GM23338 (cell line): ENCODE measurements around the gene TEKT5. TPM values are rescaled to one million over a fixed set of nuclear protein-coding genes. Genes with fewer than 3 reads are reported as not detected.
A peak's percentile ranks its signal among the peaks of the same experiment; 100 is the strongest.

Experiments used
- ATAC-seq: fragments of 200-7000 bp; cut with Tn5 transposase; 3 replicates; pipeline ENCODE4 v1.9.1; 2020
- DNase-seq: peaks from one replicate; pipeline ENCODE4 v3.0.0-alpha.2; 2015; ENCODE audit warnings: low spot score
- H2AFZ ChIP-seq: fragments of 200-600 bp; sonication (generic); 2 replicates; pipeline ENCODE4 v1.8.0; 2016; ENCODE audit warnings: antibody characterized with exemption, mild to moderate bottlenecking, moderate library complexity
- H3F3A ChIP-seq: fragments of 200-600 bp; sonication (generic); replicated peaks from 2 replicates; pipeline ENCODE4 v1.8.0; 2017; ENCODE audit warnings: antibody characterized with exemption, mixed run types, low read depth
- H3K27ac ChIP-seq: fragments of 200-600 bp; sonication (generic); 2 replicates; pipeline ENCODE4 v1.6.1; 2016; ENCODE audit warnings: low read depth
- H3K27me3 ChIP-seq: fragments of 200-600 bp; sonication (generic); 2 replicates; pipeline ENCODE4 v1.8.0; 2016; ENCODE audit warnings: mild to moderate bottlenecking, mixed run types, moderate library complexity; ENCODE audit not compliant: insufficient read depth
- H3K36me3 ChIP-seq: fragments of 200-600 bp; sonication (generic); 2 replicates; pipeline ENCODE4 v1.8.0; 2016; ENCODE audit warnings: mild to moderate bottlenecking; ENCODE audit not compliant: insufficient read depth
- H3K4me1 ChIP-seq: fragments of 200-600 bp; sonication (generic); 2 replicates; pipeline ENCODE4 v1.8.0; 2016; ENCODE audit warnings: mild to moderate bottlenecking, moderate library complexity; ENCODE audit not compliant: insufficient read depth
- H3K4me2 ChIP-seq: fragments of 200-600 bp; sonication (generic); 2 replicates; pipeline ENCODE4 v1.7.1; 2017; ENCODE audit warnings: mixed run types
- H3K4me3 ChIP-seq: fragments of 200-600 bp; sonication (generic); 2 replicates; pipeline ENCODE4 v1.6.1; 2016; ENCODE audit warnings: mixed run types
- H3K79me2 ChIP-seq: fragments of 200-600 bp; sonication (generic); replicated peaks from 2 replicates; pipeline ENCODE4 v1.8.0; 2017; ENCODE audit warnings: mild to moderate bottlenecking; ENCODE audit not compliant: insufficient read depth
- H3K9me2 ChIP-seq: fragments of 200-600 bp; sonication (generic); 2 replicates; pipeline ENCODE4 v1.8.0; 2017; ENCODE audit not compliant: insufficient read depth
- H4K20me1 ChIP-seq: fragments of 200-600 bp; sonication (generic); replicated peaks from 2 replicates; pipeline ENCODE4 v1.8.0; 2017; ENCODE audit warnings: mild to moderate bottlenecking; ENCODE audit not compliant: insufficient read depth
- H3K27ac Mint-ChIP-seq: 2 replicates; pipeline ENCODE4 v1.8.0; 2020; ENCODE audit warnings: inconsistent platforms, mild to moderate bottlenecking, moderate library complexity, mixed read lengths
- H3K27me3 Mint-ChIP-seq: 3 replicates; pipeline ENCODE4 v1.8.0; 2022; ENCODE audit warnings: low read depth, mild to moderate bottlenecking, moderate library complexity, mixed read lengths, inconsistent platforms; ENCODE audit not compliant: insufficient read depth, poor library complexity
- H3K36me3 Mint-ChIP-seq: 3 replicates; pipeline ENCODE4 v1.8.0; 2021; ENCODE audit warnings: low read depth, mild to moderate bottlenecking, inconsistent platforms, moderate library complexity, mixed read lengths
- H3K4me1 Mint-ChIP-seq: 3 replicates; pipeline ENCODE4 v1.8.0; 2020; ENCODE audit warnings: mild to moderate bottlenecking, inconsistent platforms, mixed read lengths
- H3K4me3 Mint-ChIP-seq: 3 replicates; pipeline ENCODE4 v1.8.0; 2021; ENCODE audit warnings: moderate library complexity, mild to moderate bottlenecking, inconsistent platforms, mixed read lengths
- H3K9me3 Mint-ChIP-seq: 3 replicates; pipeline ENCODE4 v1.8.0; 2020; ENCODE audit warnings: moderate library complexity, mild to moderate bottlenecking, inconsistent platforms, mixed read lengths
- CREB1 ChIP-seq: fragments of 250-450 bp; sonication (Bioruptor Pico); IDR thresholded peaks from 2 replicates; pipeline ENCODE4 v1.5.0; 2020; ENCODE audit warnings: low read depth, mild to moderate bottlenecking, moderate library complexity
- EZH2 ChIP-seq: fragments of 200-600 bp; sonication (generic); IDR thresholded peaks from one replicate; pipeline ENCODE4 v1.8.0; 2017; ENCODE audit warnings: antibody characterized with exemption, mild to moderate bottlenecking, low read depth; ENCODE audit not compliant: unreplicated experiment
- EZH2phosphoT487 ChIP-seq: fragments of 200-600 bp; sonication (generic); IDR thresholded peaks from one replicate; pipeline ENCODE4 v1.8.1; 2018; ENCODE audit warnings: antibody characterized with exemption; ENCODE audit not compliant: unreplicated experiment
- JUNB ChIP-seq: IDR thresholded peaks from one replicate; pipeline ENCODE4 v1.6.1; 2016; ENCODE audit warnings: antibody characterized with exemption; ENCODE audit not compliant: unreplicated experiment
- NANOG ChIP-seq: IDR thresholded peaks from 2 replicates; pipeline ENCODE4 v1.6.1; 2016; ENCODE audit warnings: antibody characterized with exemption, borderline replicate concordance
- POLR2AphosphoS5 ChIP-seq: IDR thresholded peaks from 2 replicates; pipeline ENCODE4 v1.6.1; 2016; ENCODE audit warnings: antibody characterized with exemption, low read depth
- ZNF114 ChIP-seq: fragments of 250-450 bp; sonication (Bioruptor Pico); IDR thresholded peaks from 2 replicates; pipeline ENCODE4 v1.5.0; 2020; ENCODE audit warnings: mild to moderate bottlenecking, moderate library complexity
- polyA plus RNA-seq: library from polyadenylated mRNA; unstranded; fragments of >200 nt; fragmentation: Nextera tagmentation; extraction: Ambion mirVana; gene quantifications from 2 replicates; pipeline ENCODE4 v1.2.1, GENCODE V29; 2016
- total RNA-seq: library from RNA; depleted of rRNA; stranded (reverse); fragments of >200 nt; shearing (Covaris generic); gene quantifications from 2 replicates; pipeline ENCODE4 v1.2.3, GENCODE V29; 2014
- TF ChIP-seq, protein P1 (sequence below): fragments of 250-450 bp; sonication (Bioruptor Pico); IDR thresholded peaks from 2 replicates; pipeline ENCODE4 v1.5.0; 2020; ENCODE audit warnings: mild to moderate bottlenecking, moderate library complexity
- TF ChIP-seq, protein P2 (sequence below): IDR thresholded peaks from 2 replicates; pipeline ENCODE4 v1.6.1; 2016; ENCODE audit warnings: antibody characterized with exemption
- TF ChIP-seq, protein P3 (sequence below), 2 experiments: fragments of 200-600 bp in 1 of 2; sonication (generic) in 1 of 2; conservative IDR thresholded peaks; 2 replicates each; pipeline versions ENCODE4 v1.5.1 to v1.6.1; 2016 to 2017; ENCODE audit warnings: antibody characterized with exemption in 2 of 2, low read depth in 2 of 2, mild to moderate bottlenecking in 2 of 2, moderate library complexity in 1 of 2

The TEKT5 gene
- total and polyA plus RNA-seq, 2 experiments from 2014 or later = 0.52 TPM; not detected in 1

DNA sequence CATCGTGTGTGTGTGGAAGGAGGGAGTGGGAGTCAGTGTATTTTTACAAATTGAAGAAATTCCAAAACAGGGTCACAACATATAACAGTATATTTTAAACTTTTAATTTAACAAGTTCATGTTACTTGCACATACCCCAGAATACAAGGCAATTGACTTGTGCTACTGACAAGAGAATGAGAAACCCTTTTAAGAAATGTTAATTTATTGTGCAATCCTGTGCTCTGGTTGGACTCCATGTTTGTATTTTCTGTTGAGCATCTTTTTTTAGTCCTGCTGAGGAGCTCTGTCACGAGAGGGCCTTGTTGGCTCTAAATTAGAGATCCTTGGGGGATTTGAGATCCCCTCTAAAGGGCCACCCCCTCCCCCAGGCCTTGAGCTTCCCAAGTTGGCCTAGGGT lies 113.2 kb downstream of the TEKT5 start:
- Mint-ChIP-seq H3K9me3 (no peaks in the 10 kb centered on the region; the same call in 2 of the 3 replicates), H3K27ac (no peak overlapping the region; the same call in 1 of the 2 replicates), H3K36me3 (no peaks in the 10 kb centered on the region; the same call in 2 of the 3 replicates), H3K4me1 (peaks cover 57% of the 10 kb centered on the region), H3K27me3 (peaks cover 16% of the 10 kb centered on the region), H3K4me3 (peak overlapping the region; percentile 78)
- H3K36me3 ChIP-seq = no peaks in the 10 kb centered on the region
- H3K4me3 ChIP-seq = peak overlapping the region; percentile 82; the same call in 1 of the 2 replicates
- no peaks in the 10 kb centered on the region for H3K9me2 ChIP-seq
- no peak overlapping the region for H2AFZ ChIP-seq
- no peak for TF ChIP-seq EZH2phosphoT487
- no peak for TF ChIP-seq EZH2
- TF ChIP-seq POLR2AphosphoS5 = no peak
- no peak for TF ChIP-seq ZNF114 (CRISPR knock-in tag)
- TF ChIP-seq, protein P1, sequence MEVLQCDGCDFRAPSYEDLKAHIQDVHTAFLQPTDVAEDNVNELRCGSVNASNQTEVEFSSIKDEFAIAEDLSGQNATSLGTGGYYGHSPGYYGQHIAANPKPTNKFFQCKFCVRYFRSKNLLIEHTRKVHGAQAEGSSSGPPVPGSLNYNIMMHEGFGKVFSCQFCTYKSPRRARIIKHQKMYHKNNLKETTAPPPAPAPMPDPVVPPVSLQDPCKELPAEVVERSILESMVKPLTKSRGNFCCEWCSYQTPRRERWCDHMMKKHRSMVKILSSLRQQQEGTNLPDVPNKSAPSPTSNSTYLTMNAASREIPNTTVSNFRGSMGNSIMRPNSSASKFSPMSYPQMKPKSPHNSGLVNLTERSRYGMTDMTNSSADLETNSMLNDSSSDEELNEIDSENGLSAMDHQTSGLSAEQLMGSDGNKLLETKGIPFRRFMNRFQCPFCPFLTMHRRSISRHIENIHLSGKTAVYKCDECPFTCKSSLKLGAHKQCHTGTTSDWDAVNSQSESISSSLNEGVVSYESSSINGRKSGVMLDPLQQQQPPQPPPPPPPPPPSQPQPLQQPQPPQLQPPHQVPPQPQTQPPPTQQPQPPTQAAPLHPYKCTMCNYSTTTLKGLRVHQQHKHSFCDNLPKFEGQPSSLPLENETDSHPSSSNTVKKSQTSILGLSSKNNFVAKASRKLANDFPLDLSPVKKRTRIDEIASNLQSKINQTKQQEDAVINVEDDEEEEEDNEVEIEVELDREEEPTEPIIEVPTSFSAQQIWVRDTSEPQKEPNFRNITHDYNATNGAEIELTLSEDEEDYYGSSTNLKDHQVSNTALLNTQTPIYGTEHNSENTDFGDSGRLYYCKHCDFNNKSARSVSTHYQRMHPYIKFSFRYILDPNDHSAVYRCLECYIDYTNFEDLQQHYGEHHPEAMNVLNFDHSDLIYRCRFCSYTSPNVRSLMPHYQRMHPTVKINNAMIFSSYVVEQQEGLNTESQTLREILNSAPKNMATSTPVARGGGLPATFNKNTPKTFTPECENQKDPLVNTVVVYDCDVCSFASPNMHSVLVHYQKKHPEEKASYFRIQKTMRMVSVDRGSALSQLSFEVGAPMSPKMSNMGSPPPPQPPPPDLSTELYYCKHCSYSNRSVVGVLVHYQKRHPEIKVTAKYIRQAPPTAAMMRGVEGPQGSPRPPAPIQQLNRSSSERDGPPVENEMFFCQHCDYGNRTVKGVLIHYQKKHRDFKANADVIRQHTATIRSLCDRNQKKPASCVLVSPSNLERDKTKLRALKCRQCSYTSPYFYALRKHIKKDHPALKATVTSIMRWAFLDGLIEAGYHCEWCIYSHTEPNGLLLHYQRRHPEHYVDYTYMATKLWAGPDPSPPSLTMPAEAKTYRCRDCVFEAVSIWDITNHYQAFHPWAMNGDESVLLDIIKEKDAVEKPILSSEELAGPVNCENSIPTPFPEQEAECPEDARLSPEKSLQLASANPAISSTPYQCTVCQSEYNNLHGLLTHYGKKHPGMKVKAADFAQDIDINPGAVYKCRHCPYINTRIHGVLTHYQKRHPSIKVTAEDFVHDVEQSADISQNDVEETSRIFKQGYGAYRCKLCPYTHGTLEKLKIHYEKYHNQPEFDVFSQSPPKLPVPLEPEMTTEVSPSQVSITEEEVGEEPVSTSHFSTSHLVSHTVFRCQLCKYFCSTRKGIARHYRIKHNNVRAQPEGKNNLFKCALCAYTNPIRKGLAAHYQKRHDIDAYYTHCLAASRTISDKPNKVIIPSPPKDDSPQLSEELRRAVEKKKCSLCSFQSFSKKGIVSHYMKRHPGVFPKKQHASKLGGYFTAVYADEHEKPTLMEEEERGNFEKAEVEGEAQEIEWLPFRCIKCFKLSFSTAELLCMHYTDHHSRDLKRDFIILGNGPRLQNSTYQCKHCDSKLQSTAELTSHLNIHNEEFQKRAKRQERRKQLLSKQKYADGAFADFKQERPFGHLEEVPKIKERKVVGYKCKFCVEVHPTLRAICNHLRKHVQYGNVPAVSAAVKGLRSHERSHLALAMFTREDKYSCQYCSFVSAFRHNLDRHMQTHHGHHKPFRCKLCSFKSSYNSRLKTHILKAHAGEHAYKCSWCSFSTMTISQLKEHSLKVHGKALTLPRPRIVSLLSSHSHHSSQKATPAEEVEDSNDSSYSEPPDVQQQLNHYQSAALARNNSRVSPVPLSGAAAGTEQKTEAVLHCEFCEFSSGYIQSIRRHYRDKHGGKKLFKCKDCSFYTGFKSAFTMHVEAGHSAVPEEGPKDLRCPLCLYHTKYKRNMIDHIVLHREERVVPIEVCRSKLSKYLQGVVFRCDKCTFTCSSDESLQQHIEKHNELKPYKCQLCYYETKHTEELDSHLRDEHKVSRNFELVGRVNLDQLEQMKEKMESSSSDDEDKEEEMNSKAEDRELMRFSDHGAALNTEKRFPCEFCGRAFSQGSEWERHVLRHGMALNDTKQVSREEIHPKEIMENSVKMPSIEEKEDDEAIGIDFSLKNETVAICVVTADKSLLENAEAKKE = no peak
- TF ChIP-seq NANOG = no peak
- TF ChIP-seq, protein P2, sequence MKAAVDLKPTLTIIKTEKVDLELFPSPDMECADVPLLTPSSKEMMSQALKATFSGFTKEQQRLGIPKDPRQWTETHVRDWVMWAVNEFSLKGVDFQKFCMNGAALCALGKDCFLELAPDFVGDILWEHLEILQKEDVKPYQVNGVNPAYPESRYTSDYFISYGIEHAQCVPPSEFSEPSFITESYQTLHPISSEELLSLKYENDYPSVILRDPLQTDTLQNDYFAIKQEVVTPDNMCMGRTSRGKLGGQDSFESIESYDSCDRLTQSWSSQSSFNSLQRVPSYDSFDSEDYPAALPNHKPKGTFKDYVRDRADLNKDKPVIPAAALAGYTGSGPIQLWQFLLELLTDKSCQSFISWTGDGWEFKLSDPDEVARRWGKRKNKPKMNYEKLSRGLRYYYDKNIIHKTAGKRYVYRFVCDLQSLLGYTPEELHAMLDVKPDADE = no peak
- no peak for TF ChIP-seq CREB1 (CRISPR knock-in tag)
- TF ChIP-seq JUNB = no peak
- TF ChIP-seq, protein P3, sequence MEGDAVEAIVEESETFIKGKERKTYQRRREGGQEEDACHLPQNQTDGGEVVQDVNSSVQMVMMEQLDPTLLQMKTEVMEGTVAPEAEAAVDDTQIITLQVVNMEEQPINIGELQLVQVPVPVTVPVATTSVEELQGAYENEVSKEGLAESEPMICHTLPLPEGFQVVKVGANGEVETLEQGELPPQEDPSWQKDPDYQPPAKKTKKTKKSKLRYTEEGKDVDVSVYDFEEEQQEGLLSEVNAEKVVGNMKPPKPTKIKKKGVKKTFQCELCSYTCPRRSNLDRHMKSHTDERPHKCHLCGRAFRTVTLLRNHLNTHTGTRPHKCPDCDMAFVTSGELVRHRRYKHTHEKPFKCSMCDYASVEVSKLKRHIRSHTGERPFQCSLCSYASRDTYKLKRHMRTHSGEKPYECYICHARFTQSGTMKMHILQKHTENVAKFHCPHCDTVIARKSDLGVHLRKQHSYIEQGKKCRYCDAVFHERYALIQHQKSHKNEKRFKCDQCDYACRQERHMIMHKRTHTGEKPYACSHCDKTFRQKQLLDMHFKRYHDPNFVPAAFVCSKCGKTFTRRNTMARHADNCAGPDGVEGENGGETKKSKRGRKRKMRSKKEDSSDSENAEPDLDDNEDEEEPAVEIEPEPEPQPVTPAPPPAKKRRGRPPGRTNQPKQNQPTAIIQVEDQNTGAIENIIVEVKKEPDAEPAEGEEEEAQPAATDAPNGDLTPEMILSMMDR (conservative IDR thresholded peaks at IDR 0.05; ENCODE audit: low read depth in 2 of 2) = no peak
- H3F3A ChIP-seq = 0 out of 2 replicates have a peak, but pooled peaks cover 3% of the 10 kb centered on the region
- no peaks in the 10 kb centered on the region for H3K79me2 ChIP-seq
- no peak for ATAC-seq
- H3K27me3 ChIP-seq = no peaks in the 10 kb centered on the region
- H3K27ac ChIP-seq = no peak overlapping the region
- peak overlapping the region; percentile 94 for H3K4me2 ChIP-seq
- peaks cover 43% of the 10 kb centered on the region for H3K4me1 ChIP-seq
- H4K20me1 ChIP-seq = no peaks in the 10 kb centered on the region
- no peak for DNase-seq
